NCI-H524 treated with DMSO at 0.1 percent for 48 hours (cell line): ENCODE measurements around the gene IRF2BP2.
A peak's percentile ranks its signal among the peaks of the same experiment; 100 is the strongest.

Experiments used
- DNase-seq: peaks from one replicate; lab custom pipeline; 2025; lab: John Stamatoyannopoulos, UW

IRF2BP2 gene

GRCh38 chr1:234634387-234634786, 24.4 kb upstream of the IRF2BP2 start:
- DNase-seq = no peak

- DNase-seq = no peak
Measured at GRCh38 chr1:234633246-234634003, 23.4 kb upstream of the IRF2BP2 start.

- no peak for DNase-seq
Measured at GRCh38 chr1:234632225-234632624, 22.2 kb upstream of the IRF2BP2 start.

DNA sequence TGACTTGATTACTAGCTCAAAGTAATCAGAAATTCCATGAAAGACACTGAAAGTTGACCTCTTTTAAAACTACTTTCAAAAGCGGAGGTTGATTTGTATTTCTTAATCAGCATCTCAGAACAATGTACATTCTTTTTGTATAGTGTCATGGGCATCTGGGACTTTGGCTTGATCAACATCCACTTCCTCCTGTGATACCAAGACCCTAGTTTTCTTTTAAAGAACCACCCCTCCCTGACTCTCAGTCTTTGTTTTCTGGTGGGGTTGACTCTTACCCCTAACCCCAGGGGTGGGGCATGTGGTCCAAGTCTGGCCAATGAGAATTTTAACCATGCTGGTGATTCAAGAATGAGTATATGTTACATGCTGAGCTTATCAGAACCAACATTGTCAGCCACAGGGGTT, 21.7 kb upstream of the IRF2BP2 start:
- DNase-seq = no peak

- no peak for DNase-seq
Measured at GRCh38 chr1:234629026-234629425, 19.0 kb upstream of the IRF2BP2 start.

DNA sequence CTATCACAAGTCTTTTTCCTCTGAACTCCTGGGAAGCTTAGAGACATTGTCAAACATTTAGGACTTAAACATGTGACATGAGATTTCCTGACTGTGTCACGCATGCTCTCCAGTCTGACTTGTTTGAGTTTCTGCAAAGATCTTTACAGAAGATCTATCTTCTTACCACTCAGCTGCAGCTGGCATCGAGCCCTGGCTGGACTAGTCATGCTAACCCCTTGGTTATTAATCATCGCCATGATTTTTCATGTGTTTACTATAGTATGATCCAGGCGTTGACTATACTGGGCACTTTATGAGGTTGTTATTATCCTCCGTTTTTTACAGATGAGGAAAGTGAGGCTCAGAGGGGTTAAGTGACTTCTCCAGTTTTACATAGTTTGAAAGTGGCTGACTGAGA, 18.1 kb upstream of the IRF2BP2 start:
- DNase-seq = no peak

DNA sequence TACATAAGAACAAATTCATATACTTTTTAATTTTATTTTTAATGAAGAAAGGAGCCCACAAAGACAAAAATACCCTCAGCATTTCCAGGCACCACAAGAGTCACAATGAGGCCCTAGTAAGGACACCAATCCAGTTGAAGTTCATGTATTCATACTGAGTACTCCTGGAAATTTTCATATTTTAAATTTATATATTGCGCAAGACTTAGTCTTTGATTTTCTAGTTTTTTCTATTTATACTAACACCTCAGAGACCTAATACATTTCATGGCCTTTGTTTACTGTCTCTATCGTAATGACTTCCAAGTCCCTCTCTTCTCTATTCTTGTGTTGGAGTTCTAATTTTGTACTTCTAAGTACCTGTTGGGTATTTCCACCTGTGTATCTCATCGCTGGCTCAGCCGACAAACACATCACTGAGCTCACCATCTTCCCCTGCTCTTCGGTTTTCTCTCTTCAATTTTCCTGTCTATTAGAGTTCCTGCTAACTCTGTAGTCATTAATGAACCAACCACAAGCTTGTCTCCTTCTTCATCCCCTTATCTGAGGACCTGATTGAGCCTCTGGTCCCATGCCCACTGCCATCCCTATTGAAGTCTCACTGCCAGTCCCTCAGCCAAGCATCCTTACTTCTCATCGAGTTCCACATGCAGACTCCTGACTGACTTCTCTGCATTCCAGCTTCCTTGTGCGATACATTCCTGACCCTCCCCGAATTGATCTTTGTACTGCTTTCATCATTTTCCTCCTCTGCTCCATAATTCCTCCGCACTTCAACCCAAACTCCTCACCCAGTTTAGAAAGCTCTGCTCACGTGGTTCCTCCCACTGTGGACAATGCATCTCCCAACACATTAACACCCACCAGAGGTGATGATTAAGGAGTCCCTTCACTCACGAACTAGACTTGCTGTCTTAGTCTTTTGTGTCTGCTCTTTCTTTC, 17.3 kb upstream of the IRF2BP2 start:
- no peak for DNase-seq

- no peak for DNase-seq
Measured at GRCh38 chr1:234626391-234626790, 16.4 kb upstream of the IRF2BP2 start.

- DNase-seq = no peak
Measured at GRCh38 chr1:234624724-234625117, 14.7 kb upstream of the IRF2BP2 start.

- peak; percentile 83 for DNase-seq
Measured at GRCh38 chr1:234621657-234622335, 11.8 kb upstream of the IRF2BP2 start.

- DNase-seq = no peak
Measured at GRCh38 chr1:234621127-234621468, 11.1 kb upstream of the IRF2BP2 start.

DNA sequence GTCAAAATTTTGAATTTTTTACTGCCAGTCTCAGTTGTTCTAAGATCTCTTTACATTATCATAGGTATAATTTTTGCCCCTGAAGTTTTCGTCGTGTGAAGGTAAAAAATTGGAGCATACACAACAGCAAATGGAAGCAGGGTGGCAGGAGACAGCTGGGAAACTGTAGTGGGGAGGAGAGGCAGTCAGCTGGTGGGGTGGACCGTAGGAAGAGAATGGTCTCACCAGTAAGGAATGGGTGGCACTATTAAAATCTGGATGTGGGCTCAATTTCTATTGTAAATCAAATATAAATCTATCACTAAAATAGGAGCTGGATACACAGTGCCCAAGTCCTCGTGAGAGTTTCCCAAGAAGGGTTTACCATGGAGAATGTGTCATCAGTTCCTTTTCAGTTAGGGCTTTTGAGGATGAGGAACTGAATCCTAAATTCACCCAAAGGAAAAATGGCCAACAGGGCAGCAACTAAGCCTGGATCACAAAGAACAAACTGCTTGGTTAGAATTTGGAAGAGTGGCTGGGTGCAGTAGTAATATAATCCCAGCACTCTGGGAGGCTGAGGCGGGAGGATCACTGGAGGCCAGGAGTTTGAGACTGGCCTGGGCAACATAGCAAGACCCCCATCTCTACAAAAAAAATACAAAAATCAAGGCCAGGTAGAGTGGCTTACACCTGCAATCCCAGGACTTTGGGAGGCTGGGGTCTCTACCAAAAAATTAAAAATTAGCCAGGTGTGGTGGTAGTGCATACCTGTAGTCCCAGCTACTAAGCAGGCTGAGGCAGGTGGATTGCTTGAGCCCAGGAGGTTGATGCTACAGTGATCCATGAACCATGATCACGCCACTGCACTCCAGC, 10.5 kb upstream of the IRF2BP2 start:
- DNase-seq = no peak

GRCh38 chr1:234619794-234620247, 9.8 kb upstream of the IRF2BP2 start:
- peak; percentile 89 for DNase-seq

- no peak for DNase-seq
Measured at GRCh38 chr1:234619071-234619480, 9.1 kb upstream of the IRF2BP2 start.

- no peak for DNase-seq
Measured at GRCh38 chr1:234618737-234619049, 8.7 kb upstream of the IRF2BP2 start.

DNA sequence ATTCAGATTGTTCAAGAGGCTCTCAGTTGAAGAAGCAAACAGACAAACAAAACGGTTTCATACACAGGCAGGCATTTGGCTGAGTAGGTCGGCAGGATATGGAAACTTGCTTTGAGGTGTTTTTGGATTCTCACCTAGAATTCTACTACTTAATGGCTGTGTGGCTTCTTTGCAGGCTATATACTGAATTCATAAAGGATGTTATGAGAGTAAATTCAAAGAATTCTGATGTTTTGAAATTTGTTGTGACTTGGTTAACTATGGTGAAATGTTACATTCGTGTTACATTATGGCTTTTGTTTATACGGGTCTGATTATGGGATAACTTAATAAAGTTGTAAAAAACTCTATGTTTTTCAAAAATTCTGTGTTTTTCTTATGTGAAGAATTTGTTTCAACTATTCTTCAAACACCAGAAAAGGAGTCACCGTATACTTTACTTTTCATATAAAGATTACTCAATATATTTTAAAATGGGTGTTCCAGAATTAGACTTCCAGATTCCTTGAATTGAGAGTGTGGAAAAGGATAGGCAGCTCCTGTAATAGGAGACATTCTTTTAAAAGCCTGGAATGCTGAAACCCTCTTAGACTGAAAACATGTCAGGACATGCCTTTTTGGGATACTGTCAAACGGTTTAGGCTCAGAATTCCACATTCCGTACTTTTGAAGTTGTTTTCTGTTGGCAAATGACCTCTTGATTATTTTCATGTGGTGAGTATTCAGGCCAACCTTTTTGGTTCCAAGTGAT, 8.2 kb upstream of the IRF2BP2 start:
- no peak for DNase-seq

GRCh38 chr1:234617131-234617985, 7.4 kb upstream of the IRF2BP2 start:
- DNase-seq = no peak

DNA sequence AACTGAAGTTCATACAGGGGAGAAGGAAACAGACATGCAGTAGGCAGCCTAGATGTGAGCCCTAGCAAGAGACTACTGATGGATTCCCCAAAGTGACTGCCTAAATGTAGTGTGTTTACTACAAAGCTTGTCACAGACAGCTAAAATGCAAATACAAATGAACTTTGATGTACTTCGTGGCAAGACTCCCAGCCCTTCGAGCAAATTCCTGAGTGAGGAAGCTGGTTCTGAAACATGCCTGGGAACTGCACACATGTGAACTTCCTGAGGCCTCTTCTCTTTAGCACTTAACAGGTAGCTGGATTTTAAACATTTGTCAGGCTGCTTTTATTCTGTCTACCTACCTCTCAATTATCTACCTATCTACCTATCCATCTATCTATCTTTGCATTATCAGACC, 6.7 kb upstream of the IRF2BP2 start:
- DNase-seq = no peak

- no peak for DNase-seq
Measured at GRCh38 chr1:234614081-234614489, 4.1 kb upstream of the IRF2BP2 start.
